ENCODE data around the gene CENPO.
"Not testable (repeated sequence)": the region's sequence is repeated elsewhere in the genome, so short reads cannot be mapped to it uniquely, and the experiment has no call there.

CENPO gene

DNA sequence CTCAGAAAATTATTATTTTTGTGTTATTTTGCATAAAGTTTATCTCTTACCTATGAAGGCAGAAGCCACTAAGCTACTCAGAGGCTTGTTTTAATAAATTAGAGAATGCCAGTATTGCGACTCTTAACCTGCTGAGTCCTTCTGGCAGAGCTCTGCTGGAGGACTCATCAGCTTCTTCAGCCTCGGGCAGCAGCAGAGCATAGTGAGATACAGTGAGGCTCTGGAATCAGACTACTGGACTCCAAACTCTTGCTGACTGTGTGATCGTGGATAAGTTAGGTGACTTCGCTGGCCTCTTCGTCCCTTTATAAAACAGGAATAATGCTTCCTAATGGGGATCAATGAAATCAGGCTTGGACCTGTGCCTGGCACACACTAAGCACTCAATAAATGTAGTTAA is 1.8 kb upstream of the CENPO start:
- DNase-seq: no peak

DNA sequence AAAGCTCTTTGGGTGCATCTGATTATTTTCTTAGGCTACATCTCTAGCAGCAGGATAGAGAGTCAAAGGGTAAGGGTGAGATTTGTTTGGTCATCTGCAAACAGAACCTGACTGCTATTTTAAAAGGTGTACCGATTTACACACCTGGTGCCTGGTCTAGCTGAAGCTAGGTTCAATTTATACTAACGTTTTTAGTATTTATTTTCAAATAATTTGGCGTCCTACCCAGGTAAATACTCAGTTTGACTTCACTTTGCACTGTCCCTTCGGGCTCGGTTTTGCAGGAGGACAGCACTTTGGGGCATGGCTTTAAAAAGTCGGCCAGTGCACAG is 717 bp upstream of the CENPO start:
- DNase-seq: no peak

DNA sequence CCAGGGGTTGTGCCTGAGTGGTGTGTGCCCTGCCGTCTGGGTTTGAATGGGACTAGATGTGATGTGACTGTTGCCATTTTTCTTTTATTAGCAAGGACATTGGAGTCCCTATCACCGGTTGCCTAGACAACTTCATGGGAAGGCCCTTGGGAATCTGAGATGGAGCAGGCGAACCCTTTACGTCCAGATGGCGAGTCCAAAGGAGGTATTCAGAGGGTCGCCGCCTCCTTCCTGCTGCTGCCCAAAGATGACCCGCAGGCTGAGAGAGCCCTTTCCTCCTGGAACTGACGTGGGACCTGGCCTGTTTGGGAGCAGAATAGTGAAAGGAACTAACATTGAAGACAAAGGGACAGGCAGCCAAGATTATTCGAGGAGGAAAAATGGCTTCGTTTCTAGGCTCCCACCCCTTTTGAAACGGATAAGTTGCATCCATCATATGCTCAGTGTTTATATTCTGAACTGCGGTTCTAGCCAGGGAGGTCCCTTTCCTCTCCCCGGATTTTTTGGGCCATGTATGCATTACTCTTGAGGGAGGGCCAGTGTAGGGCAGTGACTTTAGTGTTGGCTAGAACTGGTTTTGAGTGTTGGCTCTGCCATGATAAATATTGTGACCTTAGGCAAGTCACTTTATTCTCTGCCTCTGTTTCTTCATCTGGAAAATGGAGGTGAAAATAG is 673 bp downstream of the CENPO start:
- no peak for DNase-seq

DNA sequence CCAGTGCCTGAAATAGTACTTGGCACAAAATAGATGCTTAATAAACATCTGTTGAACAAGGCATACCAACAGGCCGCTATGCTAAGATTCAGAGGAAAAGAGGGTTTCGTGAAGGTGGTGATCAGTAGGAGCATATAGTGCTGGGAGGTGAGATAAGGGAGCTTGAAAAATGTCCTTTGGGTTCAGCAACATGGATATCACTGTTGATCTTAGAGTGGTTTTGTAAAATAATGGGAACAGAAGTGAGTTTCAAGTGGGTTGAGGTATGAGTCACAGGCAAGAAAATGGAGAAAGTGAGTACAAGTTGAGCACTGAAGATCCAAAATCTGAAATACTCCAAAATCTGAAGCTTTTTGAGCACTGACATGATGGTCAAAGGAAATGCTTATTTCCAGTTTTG is 4.4 kb downstream of the CENPO start:
- DNase-seq: no peak

DNA sequence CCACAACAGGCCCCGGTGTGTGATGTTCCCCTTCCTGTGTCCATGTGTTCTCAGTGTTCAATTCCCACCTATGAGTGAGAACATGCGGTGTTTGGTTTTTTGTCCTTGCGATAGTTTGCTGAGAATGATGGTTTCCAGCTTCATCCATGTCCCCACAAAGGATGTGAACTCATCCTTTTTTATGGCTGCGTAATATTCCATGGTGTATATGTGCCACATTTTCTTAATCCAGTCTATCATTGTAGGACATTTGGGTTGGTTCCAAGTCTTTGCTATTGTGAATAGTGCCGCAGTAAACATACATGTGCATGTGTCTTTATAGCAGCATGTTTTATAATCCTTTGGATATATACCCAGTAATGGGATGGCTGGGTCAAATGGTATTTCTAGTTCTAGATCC is 7.3 kb downstream of the CENPO start:
- DNase-seq: not testable (repeated sequence)

DNA sequence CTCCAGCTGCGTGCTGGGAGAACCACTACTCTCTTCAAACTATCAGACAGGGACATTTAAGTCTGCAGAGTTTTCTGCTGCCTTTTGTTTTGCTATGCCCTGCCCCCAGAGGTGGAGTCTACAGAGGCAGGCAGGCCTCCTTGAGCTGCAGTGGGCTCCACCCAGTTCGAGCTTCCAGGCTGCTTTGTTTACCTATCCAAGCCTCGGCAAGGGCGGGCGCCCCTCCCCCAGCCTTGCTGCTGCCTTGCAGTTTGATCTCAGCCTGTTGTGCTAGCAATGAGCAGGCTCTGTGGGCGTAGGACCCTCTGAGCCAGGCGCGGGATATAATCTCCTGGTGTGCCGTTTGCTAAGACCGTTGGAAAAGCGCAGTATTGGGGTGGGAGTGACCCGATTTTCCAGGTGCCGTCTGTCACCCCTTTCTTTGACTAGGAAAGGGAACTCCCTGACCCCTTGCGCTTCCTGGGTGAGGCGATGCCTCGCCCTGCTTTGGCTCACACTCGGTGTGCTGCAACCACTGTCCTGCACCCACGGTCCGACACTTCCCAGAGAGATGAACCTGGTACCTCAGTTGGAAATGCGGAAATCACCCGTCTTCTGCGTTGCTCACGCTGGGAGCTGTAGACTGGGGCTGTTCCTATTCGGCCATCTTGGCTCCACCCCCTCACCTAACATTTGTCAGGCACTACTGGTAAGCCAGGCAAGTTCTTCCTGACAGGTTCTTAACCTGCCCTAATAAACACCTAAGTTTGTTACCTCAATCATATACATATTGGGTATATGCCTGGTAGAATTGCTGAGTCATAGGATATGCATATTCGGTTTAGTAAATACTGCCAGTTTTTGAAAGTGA is 12.8 kb downstream of the CENPO start:
- not testable (repeated sequence) for DNase-seq

DNA sequence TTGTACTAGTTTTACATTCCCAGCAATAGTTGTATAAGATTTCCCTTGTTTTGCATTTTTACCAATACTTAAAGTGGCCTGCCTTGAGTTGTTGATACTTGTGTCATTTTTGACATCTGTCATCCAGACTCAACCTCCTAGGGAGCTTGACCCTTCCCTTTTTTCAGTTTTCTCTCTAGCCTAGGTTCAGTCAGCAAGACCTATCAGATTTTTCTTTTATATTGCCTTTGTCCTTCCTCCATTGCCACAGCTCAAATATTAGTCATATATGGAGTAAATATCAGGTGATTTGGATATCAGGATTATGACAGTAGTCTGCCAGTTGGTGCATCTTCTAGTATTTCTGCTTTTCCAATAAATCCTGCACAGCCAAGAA is 13.4 kb downstream of the CENPO start:
- DNase-seq: no peak

DNA sequence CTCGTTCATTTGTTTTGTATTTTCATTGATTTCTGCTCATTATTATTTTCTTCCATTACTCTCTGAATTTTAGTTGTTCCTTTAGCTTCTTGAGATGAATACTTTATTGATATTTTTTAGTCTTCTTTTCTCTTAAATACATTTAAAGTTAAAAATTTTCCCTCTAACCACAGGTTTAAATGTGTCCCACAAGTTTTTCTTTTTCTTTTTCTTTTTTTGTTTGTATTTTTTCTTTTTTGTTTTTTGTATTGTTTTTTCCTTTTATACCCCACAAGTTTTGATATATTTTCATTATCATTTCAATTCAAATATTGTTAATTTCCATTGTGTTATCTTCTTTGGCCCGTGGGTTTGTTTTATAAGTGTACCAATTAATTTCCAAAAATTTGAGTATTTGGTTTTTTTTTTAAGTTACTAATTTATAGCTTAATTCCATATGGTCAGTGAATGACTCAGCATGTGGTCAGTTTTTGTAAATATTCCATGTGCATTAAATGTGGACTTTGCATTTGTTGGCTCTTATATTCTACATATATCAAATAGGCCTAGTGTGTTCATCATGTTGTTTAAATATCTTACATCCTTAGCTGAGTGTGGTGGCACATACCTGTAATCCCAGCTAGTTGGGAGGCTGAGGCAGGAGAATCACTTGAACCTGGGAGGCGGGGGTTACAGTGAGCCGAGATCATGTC is 16.2 kb downstream of the CENPO start:
- DNase-seq: no peak

DNA sequence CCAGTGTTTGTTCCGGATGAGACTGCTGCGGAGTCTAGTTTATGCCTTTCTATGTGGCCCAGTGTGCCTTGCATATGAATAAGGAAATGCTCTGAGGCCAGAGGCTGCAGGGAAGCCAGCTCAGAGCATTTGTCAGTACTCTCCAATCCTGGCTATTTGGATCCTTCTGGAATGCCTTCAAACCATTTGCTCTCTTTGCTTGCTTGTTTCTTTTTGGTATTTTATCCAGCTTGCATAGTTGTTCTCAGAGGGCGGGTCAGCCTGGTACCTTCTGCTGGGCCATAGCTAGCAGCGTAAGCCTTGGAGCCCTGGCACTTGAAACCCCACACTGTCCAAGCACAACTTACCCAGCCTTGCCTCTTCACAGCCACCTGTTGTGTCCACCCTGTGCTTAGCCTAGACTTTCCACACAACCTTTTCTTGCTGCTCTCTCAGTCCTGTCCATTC is 20.5 kb downstream of the CENPO start:
- DNase-seq: no peak

DNA sequence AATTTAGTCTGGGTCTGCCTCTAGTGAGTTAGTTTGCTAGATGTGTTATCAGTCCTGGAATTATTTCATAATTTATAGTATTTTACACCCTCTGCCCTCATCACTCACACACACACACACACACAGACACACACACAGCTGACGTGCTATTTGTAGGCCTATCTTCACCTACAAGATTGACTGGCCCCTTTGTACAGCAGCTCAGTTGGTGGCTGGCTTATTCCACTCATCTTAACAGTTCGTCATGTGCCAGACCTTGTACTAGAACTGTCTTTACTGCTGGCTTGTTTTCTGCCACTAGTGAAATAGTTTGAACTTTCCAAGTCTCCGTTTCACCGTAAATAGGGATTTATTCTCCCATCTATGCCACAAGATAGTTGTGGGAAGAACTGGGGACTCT is 21.3 kb downstream of the CENPO start:
- DNase-seq: no peak

DNA sequence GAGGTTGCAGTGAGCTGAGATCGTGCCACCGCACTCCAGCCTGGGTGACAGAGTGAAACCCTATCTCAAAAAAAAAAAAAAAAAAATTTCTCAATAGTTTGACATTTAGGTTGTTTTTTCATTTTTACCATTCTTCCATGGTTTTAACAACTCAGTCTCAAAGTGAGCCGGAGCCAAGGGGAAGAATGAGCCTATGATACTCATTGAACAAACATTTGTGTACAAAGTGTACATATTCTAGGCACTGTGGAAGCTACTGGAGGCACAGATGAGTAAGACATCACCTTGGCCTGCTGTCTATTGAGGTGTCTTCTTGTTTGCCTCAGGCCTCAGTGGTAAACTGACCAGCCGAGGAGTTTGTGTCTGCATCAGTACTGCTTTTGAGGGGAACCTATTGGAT is 21.9 kb downstream of the CENPO start:
- DNase-seq: no peak

DNA sequence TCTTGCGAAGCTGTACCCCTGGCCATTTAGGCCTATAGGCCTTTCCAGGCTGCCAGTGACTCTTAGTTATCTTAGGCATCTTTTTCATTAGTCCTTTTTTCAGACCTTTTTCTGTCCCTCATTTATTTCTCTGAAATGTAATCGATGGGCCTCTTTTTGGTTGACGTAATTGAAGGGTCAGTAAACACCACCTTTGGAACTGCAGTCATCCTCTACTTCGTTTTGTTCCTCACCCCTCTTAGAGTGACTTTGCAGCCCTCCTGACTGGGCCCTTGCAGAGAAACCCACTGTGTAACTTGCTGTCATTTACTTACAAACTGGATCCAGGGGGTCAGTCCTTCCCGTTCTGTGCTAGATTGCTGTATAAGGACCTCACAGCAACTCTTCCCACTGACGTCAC is 23.2 kb downstream of the CENPO start:
- no peak for DNase-seq

DNA sequence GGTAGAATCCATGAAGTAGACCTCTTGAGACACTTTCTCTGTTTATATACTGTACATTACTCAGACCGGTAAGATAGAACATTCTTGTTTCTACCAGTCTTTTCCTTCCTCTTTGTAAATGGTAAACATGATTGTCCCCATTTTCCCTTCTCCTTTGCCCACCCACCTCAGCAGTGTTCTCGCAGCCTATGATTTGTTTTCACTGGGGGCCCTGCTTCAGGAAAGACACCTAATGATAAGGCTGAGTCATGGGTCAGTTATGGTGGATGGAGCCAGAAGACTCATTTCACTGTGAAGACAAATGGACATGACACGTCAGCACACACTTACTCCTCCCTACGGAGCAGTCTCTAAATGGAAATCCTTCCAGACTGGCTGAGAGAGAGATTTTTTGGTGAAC is 23.7 kb downstream of the CENPO start:
- no peak for DNase-seq

DNA sequence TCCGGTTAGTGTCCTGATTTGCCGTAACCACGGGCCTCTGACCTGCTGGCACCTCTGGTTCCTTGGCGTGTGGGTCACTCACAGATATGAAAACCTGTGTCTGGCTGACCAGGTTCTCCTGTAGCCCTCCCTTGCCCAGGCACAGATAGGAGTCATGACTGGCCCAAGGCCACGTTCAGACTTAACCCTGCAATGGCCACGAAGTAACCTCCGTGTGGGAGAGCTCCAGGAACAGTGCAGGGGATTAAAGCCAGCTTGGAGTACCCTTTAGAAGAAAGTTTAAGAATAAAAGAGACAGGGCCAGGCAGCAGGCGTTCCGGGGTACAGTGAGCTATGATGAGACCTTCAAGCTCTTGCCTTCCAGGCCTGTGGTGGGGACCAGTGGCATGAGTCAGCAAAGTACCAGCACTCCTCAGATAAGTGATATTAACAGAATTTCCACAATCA is 25.5 kb downstream of the CENPO start:
- DNase-seq: no peak

DNA sequence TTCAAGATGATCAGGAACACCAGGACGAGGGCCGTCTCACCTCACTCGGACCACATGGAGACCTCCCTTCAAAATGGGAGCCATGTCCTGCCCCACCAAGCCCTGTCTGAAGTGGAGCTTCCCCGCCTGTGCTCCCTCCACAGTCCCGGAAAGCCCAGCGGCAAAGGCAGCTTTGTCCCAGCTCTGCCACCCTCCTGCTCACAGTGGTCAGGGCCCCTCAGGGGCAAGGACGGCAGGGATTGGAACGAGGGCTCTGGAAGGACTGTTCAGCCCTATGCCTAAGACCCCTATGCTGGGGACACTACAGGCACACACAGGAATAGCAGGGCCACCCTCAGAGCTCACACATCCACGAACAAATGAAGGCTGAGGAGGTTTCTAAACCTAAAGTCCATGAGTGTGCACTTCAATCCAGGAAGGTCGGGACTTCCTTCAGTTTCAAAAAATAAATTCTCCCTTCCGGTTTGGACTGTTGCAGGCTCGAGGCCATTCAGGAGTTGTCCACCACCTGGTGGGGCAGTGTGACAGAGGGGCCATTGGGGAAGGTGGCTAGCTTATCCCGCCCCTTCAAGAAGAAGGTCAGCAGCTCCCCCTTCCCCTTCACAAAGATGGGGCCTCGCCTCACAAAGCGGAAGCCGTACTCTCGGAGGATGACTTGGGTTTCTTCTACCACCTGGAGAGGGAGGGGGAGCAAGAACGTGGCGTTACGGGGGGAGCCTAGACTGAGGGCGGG is 26.4 kb downstream of the CENPO start:
- DNase-seq: no peak

DNA sequence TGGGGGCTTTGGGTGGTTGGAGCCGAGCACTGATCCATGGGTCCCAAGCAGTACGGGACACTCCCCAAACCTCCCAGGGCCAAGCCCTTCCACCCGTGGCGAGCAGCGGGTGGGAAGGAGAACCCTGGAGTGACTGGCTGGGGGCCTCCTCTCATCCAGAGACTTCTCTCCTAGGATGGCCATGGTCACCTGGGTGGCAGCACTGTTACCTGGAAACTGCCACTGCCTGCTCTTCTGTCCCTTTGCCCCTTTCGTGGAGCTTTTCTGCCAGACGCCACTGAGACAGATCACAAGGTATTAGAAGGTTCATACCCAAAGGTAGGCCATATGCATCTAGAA is 26.9 kb downstream of the CENPO start:
- no peak for DNase-seq

DNA sequence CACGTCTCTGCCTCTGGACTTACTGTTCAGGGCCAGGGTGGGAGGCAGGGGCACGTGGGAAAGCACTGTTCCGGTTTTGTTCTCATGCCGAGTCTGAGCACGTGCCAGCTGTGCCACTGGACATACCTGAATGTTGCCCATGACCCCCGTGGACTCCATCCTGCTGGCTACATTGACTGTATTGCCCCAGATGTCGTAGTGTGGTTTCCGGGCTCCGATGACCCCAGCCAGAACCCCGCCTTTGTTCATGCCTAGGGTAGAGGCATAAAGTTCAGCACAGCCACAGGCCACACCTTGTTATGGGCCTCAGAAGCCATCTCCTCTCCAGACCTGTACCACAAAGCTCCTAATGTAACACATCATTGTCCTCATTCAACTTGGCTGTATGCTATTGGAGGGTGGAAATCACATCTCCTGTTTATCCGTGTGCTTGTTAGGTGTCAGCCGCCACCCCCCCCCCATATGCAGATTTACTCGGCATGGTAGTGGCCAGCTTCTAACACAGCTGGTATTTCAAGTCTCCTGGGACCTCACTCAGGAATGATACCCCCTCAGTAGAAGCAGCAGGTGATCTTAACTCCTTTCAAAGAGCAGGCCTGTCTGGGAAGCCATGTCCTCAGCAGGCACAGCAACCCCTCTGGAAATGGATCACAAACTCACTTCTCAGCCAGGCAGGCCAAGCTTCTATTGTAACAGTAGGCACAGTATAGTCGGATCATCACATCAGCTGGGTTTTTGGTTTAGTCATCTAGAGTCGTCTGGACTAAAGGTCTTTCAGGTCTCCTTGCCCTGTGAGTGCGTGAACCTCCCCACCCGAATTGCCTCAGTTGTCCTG is 27.6 kb downstream of the CENPO start:
- DNase-seq: no peak

DNA sequence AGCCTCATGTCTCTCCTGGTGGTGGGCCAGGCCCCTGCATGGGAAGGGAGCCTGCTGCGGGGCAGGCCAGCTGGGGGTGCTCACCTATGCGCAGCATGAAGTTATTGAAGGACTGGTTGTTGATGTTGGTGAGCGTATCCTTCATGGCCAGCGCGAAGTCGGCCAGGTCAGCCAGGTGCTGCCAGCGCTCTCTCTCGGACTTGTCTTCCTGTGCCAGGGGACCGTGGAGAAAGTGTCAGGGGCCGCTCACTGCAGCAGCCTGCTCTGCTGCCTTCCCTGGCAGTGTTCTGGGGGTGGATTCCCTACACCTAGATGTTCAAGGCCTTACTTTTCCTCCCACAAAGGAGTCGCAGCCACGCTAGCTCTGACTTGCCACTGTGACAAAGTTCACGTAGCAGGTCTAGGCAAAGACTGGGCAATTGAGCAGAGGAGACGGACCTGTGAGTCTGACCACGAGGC is 28.2 kb downstream of the CENPO start:
- DNase-seq: no peak

DNA sequence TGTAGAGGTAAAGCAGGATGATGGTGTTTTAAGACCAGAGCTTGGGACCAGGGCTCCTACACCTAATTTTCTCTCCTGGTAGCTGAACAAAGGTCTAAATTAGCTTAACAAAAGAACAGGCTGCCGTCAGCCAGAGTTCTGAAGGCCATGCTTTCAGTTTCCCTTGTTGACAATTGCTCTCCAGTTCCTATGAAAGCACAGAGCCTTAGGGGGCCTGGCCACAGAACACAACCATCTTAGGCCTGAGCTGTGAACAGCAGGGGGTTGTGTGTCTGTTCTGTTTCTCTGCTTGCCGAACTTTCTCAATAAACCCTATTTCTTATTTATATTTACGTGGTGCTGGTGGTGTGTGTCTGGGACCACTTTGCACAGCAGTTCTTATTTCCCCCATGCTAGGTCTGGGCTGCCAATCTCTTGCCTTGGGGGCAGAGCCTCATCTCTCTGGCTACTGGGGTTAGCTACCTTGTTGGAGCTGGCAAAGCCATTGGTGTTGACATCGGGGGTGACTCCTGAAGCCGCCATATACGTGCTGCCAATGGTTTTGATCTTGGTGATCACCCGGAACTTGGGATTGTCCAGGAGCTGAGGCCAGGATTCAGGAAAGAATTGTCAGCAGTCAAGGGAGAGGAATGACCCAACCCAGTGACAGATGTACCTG is 29.0 kb downstream of the CENPO start:
- DNase-seq: no peak

DNA sequence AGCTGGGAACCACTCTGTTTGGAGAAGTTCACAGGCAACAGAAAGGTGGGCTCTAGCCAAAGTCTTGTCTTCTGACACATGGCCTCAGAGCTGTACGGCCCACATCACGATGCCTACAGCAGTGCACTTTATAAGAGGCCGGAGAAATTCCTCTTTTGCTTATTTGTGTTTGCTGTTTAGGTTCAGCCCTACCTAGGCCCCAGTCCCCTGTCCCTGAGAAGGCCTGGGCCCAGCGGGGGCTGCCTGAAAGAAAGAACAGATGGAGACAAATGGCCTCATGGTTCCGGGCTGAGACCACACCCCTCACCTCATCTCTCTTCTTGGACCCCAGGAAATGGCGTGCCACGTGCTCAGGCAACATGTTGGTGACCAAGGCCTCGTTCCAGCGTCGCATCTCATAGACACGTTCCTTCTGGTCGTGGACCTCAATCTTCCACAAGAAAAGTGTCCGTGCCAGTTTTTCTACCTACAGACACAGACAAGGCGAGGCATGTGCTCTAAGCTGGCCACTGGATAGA is 30.9 kb downstream of the CENPO start:
- DNase-seq: no peak

Measured in MV-4-11 (cell line).